ENCODE measurements around the gene MS4A5. TPM values are rescaled to one million over a fixed set of nuclear protein-coding genes. Genes with fewer than 3 reads are reported as not detected.

Gene MS4A5
- total RNA-seq, 1 experiment from 2014 or later = not detected

DNA sequence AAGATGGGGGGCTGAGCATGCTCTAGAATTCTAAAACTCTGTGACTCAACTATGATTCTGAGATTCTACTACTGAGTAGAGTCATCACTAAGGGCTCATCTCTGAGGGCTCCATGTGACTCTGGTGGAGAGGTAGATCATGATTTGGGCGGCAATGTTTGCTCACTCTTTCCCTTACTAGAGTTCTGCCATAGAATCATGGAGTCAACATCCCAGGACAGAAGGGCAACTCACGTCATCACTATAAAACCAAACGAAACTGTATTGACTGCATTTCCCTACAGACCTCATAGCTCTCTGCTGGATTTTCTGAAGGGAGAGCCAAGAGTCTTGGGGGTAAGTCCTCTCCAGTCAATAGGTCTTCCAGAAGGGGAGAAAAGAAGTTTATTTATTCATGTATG is 33.0 kb upstream of the MS4A5 start, which contains the start of gene MS4A14:
Gene MS4A14 (plus strand): TSS at position 78 of the 400 bp plus-strand sequence. CDS start 120 bp downstream, at position 198.
- H3K79me2 ChIP-seq (ENCODE audit: low read depth) = no peaks in the 10 kb centered on the region
- DNase-seq = no peak
- H3K27me3 ChIP-seq (ENCODE audit: insufficient read depth, low read depth) = peaks cover 25% of the 10 kb centered on the region
- H3K9me3 ChIP-seq (ENCODE audit: insufficient read depth, low read depth) = no peaks in the 10 kb centered on the region
- no peak within 1 kb of the TSS for H3K4me2 ChIP-seq
- ChIA-PET POLR2A (ENCODE audit: unreplicated experiment) (no interaction called here), CTCF (no interaction called here)
- H3K27ac ChIP-seq = no peak within 1 kb of the TSS
- TF ChIP-seq, protein P1, sequence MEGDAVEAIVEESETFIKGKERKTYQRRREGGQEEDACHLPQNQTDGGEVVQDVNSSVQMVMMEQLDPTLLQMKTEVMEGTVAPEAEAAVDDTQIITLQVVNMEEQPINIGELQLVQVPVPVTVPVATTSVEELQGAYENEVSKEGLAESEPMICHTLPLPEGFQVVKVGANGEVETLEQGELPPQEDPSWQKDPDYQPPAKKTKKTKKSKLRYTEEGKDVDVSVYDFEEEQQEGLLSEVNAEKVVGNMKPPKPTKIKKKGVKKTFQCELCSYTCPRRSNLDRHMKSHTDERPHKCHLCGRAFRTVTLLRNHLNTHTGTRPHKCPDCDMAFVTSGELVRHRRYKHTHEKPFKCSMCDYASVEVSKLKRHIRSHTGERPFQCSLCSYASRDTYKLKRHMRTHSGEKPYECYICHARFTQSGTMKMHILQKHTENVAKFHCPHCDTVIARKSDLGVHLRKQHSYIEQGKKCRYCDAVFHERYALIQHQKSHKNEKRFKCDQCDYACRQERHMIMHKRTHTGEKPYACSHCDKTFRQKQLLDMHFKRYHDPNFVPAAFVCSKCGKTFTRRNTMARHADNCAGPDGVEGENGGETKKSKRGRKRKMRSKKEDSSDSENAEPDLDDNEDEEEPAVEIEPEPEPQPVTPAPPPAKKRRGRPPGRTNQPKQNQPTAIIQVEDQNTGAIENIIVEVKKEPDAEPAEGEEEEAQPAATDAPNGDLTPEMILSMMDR (conservative IDR thresholded peaks at IDR 0.05) = no peak
- no peak for TF ChIP-seq EZH2 (IDR thresholded peaks at IDR 0.05; ENCODE audit: low read depth)
- H3F3A ChIP-seq (ENCODE audit: insufficient read depth, low read depth) = no peaks in the 10 kb centered on the region
- intact Hi-C loops (cut with micrococcal nuclease; ENCODE audit: unreplicated experiment) = no loop called here
- no peaks in the 10 kb centered on the region for H3K9me2 ChIP-seq (ENCODE audit: insufficient read depth)
- H4K20me1 ChIP-seq (ENCODE audit: insufficient read depth) = no peaks in the 10 kb centered on the region
- H3K4me3 ChIP-seq = no peak within 1 kb of the TSS
- H3K36me3 ChIP-seq (ENCODE audit: low read depth) = no peaks in the 10 kb centered on the region
- no peaks in the 10 kb centered on the region for H3K4me1 ChIP-seq (replicated peaks; ENCODE audit: insufficient read depth)
- no peak within 1 kb of the TSS for H2AFZ ChIP-seq
- no TSS peak for BruUV-seq (replicated peaks)

DNA sequence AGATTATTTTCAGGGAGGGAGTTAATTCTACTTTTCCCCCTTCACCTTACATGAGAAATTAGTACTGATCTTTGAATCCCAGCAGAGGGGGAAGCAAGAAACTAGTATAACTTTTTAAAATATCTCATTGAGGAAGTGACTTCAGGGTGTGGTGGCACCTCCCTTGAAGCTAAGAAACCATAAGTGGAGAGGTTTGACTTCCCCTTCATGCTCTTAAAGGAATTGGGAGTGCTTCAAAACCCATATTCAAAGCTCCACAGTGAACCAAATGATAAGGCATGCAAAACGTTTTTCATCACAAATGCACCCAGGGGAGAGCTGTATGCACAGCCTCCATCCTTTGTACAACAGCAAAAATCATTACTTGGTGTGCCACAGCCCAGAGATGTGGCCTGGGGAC is 32.6 kb upstream of the MS4A5 start:
- no peak overlapping the region for H3K4me3 ChIP-seq
- BruUV-seq (replicated peaks) = no TSS peak
- intact Hi-C loops (cut with micrococcal nuclease; ENCODE audit: unreplicated experiment) = no loop called here
- H3K27me3 ChIP-seq (ENCODE audit: insufficient read depth, low read depth) = peaks cover 25% of the 10 kb centered on the region
- DNase-seq = no peak
- H2AFZ ChIP-seq = no peak overlapping the region
- POLR2A ChIA-PET (ENCODE audit: unreplicated experiment) = no interaction called here
- H3K79me2 ChIP-seq (ENCODE audit: low read depth) = no peaks in the 10 kb centered on the region
- no peak overlapping the region for H3K27ac ChIP-seq
- no peaks in the 10 kb centered on the region for H3K9me2 ChIP-seq (ENCODE audit: insufficient read depth)
- H3K9me3 ChIP-seq (ENCODE audit: insufficient read depth, low read depth) = no peaks in the 10 kb centered on the region
- CTCF ChIA-PET = no interaction called here
- no peaks in the 10 kb centered on the region for H3K4me1 ChIP-seq (replicated peaks; ENCODE audit: insufficient read depth)
- H3K36me3 ChIP-seq (ENCODE audit: low read depth) = no peaks in the 10 kb centered on the region
- H3K4me2 ChIP-seq = no peak overlapping the region
- no peaks in the 10 kb centered on the region for H3F3A ChIP-seq (ENCODE audit: insufficient read depth, low read depth)
- TF ChIP-seq EZH2 (IDR thresholded peaks at IDR 0.05; ENCODE audit: low read depth) = no peak
- TF ChIP-seq, protein P1 (conservative IDR thresholded peaks at IDR 0.05) = no peak
- no peaks in the 10 kb centered on the region for H4K20me1 ChIP-seq (ENCODE audit: insufficient read depth)

DNA sequence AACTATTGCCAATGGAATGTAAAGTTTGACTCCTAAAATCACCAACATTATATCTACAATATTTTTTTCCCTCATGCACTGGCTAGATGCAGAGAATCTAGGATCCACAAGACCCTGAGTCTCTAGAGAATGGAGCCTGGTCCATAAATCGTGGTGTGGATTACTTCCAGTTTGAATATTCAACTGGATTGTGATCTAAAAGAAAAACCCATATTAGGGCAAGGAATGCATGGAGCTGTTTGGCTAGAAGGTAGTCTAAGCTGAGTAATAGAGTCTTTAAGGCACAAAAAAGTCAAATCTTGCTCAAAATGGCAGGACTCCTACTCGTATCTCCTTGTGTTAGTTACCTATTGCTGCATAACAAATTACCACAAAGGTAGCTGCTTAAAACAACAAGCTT is 9.4 kb upstream of the MS4A5 start:
- H3K4me2 ChIP-seq = no peak overlapping the region
- no peaks in the 10 kb centered on the region for H3K36me3 ChIP-seq (ENCODE audit: low read depth)
- DNase-seq = no peak
- H3K9me3 ChIP-seq (ENCODE audit: insufficient read depth, low read depth) = no peaks in the 10 kb centered on the region
- H3K27me3 ChIP-seq (ENCODE audit: insufficient read depth, low read depth) = 0 out of 2 replicates have a peak, but pooled peaks cover 10% of the 10 kb centered on the region
- no peak overlapping the region for H3K4me3 ChIP-seq
- H2AFZ ChIP-seq = no peak overlapping the region
- no peaks in the 10 kb centered on the region for H3K79me2 ChIP-seq (ENCODE audit: low read depth)
- intact Hi-C loops (cut with micrococcal nuclease; ENCODE audit: unreplicated experiment) = no loop called here
- ChIA-PET POLR2A (ENCODE audit: unreplicated experiment) (no interaction called here), CTCF (no interaction called here)
- TF ChIP-seq, protein P1 (conservative IDR thresholded peaks at IDR 0.05) = no peak
- no peak for TF ChIP-seq EZH2 (IDR thresholded peaks at IDR 0.05; ENCODE audit: low read depth)
- BruUV-seq (replicated peaks) = no TSS peak
- no peaks in the 10 kb centered on the region for H3F3A ChIP-seq (ENCODE audit: insufficient read depth, low read depth)
- no peaks in the 10 kb centered on the region for H4K20me1 ChIP-seq (ENCODE audit: insufficient read depth)
- no peak overlapping the region for H3K27ac ChIP-seq
- no peaks in the 10 kb centered on the region for H3K9me2 ChIP-seq (ENCODE audit: insufficient read depth)
- no peaks in the 10 kb centered on the region for H3K4me1 ChIP-seq (replicated peaks; ENCODE audit: insufficient read depth)
